GM18517 (cell line): Measurements from ENCODE around the gene TMEM63B.
"Not testable (repeated sequence)": the region's sequence is repeated elsewhere in the genome, so short reads cannot be mapped to it uniquely, and the experiment has no call there.

ENCODE experiments used
- ATAC-seq: cut with Tn5 transposase; IDR thresholded peaks from one replicate; pipeline ENCODE4 v1.9.1; 2021; ENCODE audit warnings: mild to moderate bottlenecking, moderate library complexity; ENCODE audit not compliant: unreplicated experiment

The TMEM63B gene

DNA sequence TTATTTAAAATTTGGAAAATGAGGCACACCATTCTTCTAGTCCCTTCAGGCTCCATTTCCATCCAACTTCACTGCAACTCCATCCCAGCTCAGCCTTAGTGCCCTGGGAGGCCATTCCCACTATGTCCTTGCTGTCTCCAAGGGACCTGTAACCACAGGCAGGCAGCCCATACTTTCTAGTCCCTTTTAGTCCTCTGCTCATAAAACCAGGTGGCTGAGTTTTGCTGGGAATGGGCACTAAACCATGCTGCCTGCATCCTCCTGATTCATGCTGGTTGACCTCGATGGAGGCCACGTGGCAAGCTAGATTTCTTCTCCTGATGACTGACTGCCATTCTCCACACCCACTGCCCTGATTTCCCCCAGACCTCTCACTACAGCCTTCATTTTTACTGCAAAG, 61.9 kb downstream of the TMEM63B start:
- ATAC-seq: no peak

DNA sequence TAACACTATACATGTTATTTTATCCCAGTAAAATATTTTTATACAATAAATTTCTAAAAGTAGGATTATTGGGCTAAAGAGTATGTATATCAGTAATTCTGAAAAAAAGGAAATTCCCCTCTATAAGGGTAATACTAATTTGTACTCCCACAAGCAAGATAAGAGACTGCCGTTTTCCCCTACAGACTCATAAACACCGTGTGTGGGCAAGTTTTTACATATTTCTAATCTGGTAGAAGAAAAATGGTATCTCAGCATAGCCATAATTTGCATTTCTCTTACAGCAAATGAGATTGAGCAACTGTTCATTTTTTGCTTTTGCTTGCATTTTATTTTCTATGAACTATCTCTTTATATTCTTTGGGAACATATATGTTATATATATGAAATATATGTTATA, 63.4 kb downstream of the TMEM63B start:
- peak; percentile 64 for ATAC-seq

DNA sequence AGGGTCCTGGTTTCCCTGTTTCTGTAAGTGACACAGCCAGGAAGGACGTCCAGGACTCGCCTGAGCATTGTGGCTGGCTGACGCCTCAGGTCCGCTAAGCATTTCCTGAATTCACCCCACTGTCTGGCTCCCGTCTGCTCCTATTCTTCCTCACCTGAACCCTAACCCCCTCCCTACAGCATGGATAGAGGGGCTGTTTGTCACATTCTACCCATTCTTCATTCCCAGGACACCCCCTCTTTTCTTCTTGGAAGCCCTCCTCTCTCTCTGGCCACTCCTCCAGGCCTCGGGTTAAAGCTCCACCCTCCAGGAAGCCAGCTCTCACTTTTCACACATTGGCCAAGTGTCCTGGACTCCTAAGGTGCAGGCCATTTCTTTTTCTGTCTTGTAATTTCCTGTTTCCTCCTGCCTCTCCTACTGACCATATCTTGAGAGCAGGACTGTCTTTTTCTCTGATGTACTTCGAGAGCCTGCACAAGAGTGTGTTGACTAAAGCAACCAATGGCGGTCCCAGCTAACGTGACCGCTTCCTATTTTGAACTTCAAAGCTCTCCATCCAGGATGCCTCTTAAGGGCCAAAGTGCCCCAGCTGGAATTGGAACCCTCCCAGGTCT, 65.2 kb downstream of the TMEM63B start:
- ATAC-seq: no peak

DNA sequence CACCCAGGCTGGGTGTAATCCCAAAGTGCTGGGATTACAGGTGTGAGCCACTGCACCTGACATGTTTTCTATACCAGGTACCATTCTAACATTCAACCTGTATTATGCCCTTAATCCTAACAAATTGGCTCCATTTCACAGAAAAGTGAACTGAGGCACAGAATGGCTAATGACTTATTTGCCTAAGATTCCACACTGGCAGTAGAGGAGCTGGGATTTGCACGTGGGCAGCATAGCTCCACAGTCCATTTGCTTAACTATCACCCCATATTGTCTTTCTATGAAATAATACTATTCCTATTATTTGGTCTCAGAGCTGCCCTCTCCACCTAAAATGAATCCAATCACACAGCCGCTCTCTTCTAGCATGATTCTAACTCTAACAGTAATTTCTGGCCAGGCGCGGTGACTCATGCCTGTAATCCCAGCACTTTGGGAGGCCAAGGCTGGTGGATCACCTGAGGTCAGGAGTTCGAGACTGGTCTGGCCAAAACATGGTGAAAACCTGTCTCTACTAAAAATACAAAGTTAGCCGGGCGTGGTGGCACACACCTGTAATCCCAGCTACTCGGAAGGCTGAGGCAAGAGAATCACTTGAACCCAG, 66.1 kb downstream of the TMEM63B start:
- ATAC-seq: no peak

DNA sequence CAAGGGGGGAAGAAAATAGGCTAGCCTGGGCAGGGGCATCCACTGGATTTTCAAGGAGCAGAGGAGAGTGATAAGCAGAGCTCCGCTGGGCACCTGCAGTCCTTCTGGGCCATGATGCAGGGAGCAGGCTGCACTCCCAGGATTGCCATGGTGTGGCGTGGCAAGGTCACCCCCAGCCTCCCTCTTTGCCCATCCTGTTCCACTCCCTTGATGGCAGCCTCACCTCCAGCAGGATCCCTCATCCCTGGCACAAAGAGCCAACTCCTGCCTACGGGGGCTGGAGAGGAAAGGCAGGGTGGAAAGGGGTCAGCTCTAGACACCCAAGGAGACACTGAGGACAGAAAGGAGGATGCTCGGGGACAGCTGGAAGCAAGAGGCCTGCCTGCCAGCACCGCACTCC, 67.0 kb downstream of the TMEM63B start:
- no peak for ATAC-seq

DNA sequence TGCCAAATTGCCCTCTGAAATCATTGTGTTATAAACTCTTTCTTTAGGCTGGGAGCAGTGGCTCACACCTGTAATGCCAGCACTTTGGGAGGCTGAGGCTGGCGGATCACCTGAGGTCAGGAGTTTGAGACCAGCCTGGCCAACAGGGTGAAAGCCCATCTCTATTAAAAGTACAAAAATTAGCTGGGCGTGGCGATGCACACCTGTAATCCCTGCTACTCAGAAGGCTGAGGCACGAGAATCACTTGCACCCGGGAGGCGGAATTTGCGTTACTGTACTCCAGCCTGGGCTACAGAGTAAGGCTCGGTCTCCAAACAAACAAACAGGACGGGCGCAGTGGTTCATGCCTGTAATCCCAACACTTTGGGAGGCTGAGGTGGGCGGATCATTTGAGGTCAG, 69.0 kb downstream of the TMEM63B start:
- not testable (repeated sequence) for ATAC-seq

DNA sequence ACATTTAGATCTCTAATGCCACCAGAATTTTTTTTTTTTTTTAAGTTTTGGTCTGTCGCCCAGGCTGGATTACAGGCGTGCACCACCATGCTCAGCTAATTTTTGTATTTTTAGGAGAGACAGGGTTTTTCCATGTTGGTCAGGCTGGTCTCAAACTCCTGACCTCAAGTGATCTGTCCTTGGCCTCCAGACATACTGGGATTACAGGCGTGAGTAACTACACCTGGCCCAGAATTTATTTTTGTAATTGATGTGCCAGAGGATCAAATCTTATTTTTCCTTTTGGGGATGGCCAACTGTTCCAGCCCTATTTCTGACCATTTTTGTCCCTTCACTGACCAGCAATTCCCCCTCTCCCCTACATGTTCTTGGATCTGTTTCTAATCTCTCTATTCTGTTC, 71.3 kb downstream of the TMEM63B start:
- ATAC-seq: no peak

DNA sequence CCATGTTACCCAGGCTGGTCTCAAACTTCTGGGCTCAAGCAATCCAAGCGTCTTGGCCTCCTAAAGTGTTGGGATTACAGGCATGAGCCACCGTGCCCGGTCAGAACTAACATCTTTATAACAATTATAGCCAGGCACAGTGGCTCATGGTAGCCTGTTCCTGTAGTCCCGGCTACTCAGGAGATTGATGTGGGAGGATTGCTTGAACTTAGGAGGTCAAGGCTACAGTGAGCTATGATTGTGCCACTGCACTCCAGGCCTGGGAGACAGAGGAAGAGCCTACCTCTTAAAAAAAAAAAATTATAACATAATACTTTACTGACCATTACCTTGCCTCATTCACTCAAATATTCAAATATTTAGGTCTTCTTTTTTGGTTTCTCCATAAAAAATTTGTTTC, 72.5 kb downstream of the TMEM63B start:
- no peak for ATAC-seq

DNA sequence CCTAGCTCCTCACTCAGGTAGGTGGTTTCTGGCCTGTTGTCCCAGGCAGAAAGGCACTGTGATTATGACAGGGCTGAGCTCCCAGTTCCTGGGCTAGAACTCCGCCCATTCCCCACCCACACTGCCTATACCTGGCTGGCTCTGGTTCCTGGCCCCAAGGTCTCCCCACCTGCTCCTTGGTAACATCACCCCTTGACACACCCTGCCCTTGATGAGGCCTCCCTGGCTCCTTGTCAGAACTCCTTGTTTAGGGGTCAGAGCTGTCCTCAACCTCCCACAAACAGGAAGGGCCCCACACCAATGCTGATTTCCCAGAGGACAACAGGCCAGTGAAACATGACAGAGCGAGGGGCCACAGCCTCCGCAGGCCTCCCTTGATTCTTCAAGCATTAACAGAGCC, 73.8 kb downstream of the TMEM63B start:
- ATAC-seq: no peak

DNA sequence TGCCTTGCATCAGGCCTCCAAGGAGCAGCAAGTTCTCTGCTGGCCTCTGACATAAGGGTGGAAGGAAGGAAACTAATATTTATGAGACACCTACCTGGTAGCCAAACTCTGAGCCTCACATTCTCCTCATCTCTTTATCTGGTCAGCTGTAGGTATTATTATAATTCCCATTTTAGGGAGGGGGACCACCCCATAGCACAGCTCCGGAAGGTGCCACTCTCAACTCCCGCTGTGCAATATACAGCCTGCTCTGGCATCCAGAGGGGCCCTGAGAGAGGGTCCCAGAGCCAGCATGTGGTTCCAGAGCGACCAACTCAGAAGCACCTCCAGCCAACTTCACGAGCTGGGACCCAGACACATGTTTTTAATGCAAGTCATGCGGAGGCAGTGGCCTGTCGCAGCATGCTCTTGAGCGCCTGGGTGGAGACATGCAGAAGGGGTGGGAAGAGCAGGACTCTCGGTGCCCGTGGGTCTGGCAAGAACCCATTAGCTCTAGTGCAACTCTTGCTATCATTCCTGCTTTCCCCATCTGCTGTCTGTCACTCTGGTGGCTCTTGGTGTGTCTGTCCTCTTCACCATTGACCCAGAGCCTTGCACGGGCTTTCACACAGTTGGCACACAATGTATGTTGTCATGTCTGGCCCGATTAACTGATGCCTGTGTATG, 74.4 kb downstream of the TMEM63B start:
- no peak for ATAC-seq

DNA sequence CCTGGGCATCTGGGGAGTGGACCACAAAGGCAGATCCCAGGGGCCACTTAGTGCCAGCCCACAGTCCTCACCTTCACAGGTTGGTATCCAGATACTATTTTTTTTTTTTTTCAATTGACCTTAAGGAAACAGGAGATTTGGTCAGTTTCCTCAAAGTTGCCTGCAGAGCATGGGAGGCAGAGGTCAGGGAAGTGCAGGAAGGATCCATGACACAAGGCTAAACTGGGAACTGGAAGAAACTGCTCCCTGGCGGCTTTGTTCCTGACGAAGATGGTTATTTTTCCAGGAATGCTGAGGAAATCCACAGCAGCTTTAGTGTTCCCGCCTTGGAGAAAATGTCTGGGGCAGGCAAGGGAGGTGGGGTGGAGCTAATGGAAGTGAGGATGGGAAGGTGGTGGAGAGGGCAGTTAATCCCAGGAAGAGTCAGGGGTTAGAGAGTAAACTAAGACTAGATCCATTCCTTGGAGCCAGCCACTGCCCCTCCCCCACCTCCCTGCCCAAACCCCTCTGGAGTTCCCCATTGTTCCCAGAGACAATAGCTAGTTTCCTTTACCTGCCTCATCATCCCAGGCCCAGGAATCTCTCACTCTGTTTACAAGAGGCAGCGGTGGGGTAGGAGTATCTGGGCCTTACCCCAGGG, 75.1 kb downstream of the TMEM63B start:
- no peak for ATAC-seq

DNA sequence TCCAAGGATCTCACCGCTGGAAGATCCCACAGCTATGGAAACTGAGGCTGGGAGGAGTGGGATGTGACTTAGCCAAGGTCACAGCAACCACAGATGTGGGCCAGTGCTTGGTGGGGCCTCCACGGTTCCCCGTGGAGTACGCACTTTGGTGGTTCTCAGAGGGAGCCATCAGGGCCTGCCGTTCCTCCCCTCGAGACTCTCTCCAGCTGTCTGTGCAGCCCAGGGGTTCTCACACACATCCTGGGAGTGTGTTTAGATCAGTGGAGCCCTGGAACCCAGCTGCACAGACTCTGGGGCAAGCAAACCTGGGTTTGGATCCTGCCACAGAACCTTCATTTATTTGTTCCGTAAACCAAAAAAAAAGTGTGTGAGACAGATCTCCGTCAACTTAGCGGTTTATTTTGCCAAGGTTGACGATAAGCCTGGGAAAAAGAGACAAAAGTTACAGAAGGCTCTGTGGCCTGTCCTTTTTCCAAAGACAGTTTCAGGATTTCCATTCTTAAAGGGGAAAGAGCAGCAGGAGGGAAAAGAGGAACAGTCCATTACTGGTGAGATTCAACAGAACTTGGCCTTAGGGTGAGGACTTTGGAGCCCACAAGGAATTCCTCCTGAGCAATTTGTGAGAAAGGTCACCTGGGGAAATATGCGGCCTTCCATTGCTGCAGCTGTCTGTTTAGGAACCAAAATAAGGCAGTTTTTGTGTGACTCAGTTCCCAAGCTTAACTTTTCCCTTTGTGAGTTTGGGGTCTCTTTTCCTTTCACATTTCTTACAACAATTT, 75.8 kb downstream of the TMEM63B start:
- no peak for ATAC-seq

DNA sequence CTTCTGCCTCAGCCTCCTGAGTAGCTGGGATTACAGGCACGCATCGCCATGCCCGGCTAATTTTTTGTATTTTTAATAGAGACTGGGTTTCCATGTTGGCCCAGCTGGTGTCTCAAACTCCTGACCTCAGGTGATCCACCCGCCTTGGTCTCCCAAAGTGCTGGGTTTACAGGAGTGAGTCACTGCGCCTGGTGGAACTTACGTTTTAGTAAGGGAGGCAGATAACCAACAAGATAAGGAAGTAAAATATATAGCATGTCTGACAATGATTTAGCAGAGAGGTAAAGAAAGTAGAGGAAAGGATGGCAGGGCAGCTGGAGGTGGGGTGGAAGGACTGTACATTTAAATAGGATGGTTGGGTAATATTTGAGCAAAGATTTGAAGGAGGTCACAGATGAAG, 76.6 kb downstream of the TMEM63B start:
- ATAC-seq: no peak
